ENCODE measurements around the gene PSMD9. TPM values are rescaled to one million over a fixed set of nuclear protein-coding genes. Genes with fewer than 3 reads are reported as not detected.

The PSMD9 gene
- total RNA-seq, 1 experiment from 2014 or later = 36.2 TPM

GRCh38 chr12:121966959-121967358 lies 78.4 kb downstream of the PSMD9 start:
- Mint-ChIP-seq H3K36me3 (peaks cover 2% of the 10 kb centered on the region), H3K4me1 (0 out of 2 replicates have a peak, but pooled peaks cover 3% of the 10 kb centered on the region), H3K4me3 (no peak overlapping the region), H3K27me3 (ENCODE audit: low read depth) (peaks cover under 1% of the 10 kb centered on the region), H3K27ac (no peak overlapping the region), H3K9me3 (peaks cover 3% of the 10 kb centered on the region)
- ATAC-seq (no peak), DNase-seq (ENCODE audit: low spot score) (no peak)
- TF ChIP-seq MAX (CRISPR knock-in tag; IDR thresholded peaks at IDR 0.05) (no peak), USF2 (CRISPR knock-in tag; IDR thresholded peaks at IDR 0.05) (no peak), NR3C1 (CRISPR knock-in tag; conservative IDR thresholded peaks at IDR 0.05; ENCODE audit: low read depth) (no peak), RORB (CRISPR knock-in tag; IDR thresholded peaks at IDR 0.05) (no peak), CBFB (CRISPR knock-in tag; IDR thresholded peaks at IDR 0.05; ENCODE audit: low read depth) (no peak), PRRX2 (CRISPR knock-in tag; IDR thresholded peaks at IDR 0.05) (no peak), FOXJ3 (CRISPR knock-in tag; IDR thresholded peaks at IDR 0.05; ENCODE audit: borderline replicate concordance) (no peak), OVOL2 (CRISPR knock-in tag; IDR thresholded peaks at IDR 0.05; ENCODE audit: borderline replicate concordance) (no peak), ERG (CRISPR knock-in tag; IDR thresholded peaks at IDR 0.05) (no peak)
- TF ChIP-seq, protein P1, sequence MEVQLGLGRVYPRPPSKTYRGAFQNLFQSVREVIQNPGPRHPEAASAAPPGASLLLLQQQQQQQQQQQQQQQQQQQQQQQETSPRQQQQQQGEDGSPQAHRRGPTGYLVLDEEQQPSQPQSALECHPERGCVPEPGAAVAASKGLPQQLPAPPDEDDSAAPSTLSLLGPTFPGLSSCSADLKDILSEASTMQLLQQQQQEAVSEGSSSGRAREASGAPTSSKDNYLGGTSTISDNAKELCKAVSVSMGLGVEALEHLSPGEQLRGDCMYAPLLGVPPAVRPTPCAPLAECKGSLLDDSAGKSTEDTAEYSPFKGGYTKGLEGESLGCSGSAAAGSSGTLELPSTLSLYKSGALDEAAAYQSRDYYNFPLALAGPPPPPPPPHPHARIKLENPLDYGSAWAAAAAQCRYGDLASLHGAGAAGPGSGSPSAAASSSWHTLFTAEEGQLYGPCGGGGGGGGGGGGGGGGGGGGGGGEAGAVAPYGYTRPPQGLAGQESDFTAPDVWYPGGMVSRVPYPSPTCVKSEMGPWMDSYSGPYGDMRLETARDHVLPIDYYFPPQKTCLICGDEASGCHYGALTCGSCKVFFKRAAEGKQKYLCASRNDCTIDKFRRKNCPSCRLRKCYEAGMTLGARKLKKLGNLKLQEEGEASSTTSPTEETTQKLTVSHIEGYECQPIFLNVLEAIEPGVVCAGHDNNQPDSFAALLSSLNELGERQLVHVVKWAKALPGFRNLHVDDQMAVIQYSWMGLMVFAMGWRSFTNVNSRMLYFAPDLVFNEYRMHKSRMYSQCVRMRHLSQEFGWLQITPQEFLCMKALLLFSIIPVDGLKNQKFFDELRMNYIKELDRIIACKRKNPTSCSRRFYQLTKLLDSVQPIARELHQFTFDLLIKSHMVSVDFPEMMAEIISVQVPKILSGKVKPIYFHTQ (CRISPR knock-in tag; IDR thresholded peaks at IDR 0.05) = no peak
- TF ChIP-seq, protein P2, sequence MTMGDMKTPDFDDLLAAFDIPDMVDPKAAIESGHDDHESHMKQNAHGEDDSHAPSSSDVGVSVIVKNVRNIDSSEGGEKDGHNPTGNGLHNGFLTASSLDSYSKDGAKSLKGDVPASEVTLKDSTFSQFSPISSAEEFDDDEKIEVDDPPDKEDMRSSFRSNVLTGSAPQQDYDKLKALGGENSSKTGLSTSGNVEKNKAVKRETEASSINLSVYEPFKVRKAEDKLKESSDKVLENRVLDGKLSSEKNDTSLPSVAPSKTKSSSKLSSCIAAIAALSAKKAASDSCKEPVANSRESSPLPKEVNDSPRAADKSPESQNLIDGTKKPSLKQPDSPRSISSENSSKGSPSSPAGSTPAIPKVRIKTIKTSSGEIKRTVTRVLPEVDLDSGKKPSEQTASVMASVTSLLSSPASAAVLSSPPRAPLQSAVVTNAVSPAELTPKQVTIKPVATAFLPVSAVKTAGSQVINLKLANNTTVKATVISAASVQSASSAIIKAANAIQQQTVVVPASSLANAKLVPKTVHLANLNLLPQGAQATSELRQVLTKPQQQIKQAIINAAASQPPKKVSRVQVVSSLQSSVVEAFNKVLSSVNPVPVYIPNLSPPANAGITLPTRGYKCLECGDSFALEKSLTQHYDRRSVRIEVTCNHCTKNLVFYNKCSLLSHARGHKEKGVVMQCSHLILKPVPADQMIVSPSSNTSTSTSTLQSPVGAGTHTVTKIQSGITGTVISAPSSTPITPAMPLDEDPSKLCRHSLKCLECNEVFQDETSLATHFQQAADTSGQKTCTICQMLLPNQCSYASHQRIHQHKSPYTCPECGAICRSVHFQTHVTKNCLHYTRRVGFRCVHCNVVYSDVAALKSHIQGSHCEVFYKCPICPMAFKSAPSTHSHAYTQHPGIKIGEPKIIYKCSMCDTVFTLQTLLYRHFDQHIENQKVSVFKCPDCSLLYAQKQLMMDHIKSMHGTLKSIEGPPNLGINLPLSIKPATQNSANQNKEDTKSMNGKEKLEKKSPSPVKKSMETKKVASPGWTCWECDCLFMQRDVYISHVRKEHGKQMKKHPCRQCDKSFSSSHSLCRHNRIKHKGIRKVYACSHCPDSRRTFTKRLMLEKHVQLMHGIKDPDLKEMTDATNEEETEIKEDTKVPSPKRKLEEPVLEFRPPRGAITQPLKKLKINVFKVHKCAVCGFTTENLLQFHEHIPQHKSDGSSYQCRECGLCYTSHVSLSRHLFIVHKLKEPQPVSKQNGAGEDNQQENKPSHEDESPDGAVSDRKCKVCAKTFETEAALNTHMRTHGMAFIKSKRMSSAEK (CRISPR knock-in tag; IDR thresholded peaks at IDR 0.05; ENCODE audit: borderline replicate concordance) = no peak
- TF ChIP-seq, protein P3, sequence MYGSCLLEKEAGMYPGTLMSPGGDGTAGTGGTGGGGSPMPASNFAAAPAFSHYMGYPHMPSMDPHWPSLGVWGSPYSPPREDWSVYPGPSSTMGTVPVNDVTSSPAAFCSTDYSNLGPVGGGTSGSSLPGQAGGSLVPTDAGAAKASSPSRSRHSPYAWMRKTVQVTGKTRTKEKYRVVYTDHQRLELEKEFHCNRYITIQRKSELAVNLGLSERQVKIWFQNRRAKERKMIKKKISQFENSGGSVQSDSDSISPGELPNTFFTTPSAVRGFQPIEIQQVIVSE (CRISPR knock-in tag; IDR thresholded peaks at IDR 0.05; ENCODE audit: borderline replicate concordance) = no peak
- CTCF ChIA-PET = no interaction called here
- POLR2A ChIA-PET = no interaction called here

Other genes with a start within 250 kb of the PSMD9 start
- 0.37 to 0.80 TPM (median 0.50 TPM) in 3 replicates for gene MORN3, start 219.1 kb upstream of the PSMD9 start, total RNA-seq (2021)
- gene TMEM120B, start 176.0 kb upstream of the PSMD9 start, total RNA-seq (2021) = 30.7 to 36.9 TPM (median 33.6 TPM) in 3 replicates
- 35.8 to 45.3 TPM (median 36.2 TPM) in 3 replicates for gene RHOF, start 95.1 kb upstream of the PSMD9 start, total RNA-seq (2021)
- gene SETD1B, start 84.8 kb upstream of the PSMD9 start, total RNA-seq (2021) = 18.0 to 19.5 TPM (median 18.4 TPM) in 3 replicates
- 0.39 to 0.48 TPM (median 0.44 TPM) in 3 replicates for gene HPD, start 29.9 kb upstream of the PSMD9 start, total RNA-seq (2021)
- gene CFAP251, start 29.8 kb downstream of the PSMD9 start, total RNA-seq (2021) = 2.9 to 3.1 TPM (median 3.0 TPM) in 3 replicates
- gene BCL7A, start 133.1 kb downstream of the PSMD9 start, total RNA-seq (2021) = 14.6 to 19.7 TPM (median 15.8 TPM) in 3 replicates
- gene MLXIP, start 190.0 kb downstream of the PSMD9 start, total RNA-seq (2021) = 40.5 to 49.4 TPM (median 44.4 TPM) in 3 replicates

All from WTC11 (cell line).